Spleen (tissue), 7 donors: ENCODE data around the gene LRRC15.

Experiments
- POLR2A ChIP-seq, 3 donors: fragments of 450-650 bp; IDR thresholded peaks; one replicate each; pipeline ENCODE4 v1.5.1; 2017; ENCODE audit warnings: antibody characterized with exemption in 3 of 3, mild to moderate bottlenecking in 1 of 3
- POLR2AphosphoS5 ChIP-seq, 3 donors: sonication (generic); formaldehyde crosslinking; IDR thresholded peaks; one replicate each; pipeline ENCODE4 v1.5.1; 2017; ENCODE audit warnings: antibody characterized with exemption in 3 of 3
- TF ChIP-seq, protein P1 (sequence below), 11 experiments: fragments of 200-600 bp in 7 of 11; fragments of 450-650 bp in 4 of 11; sonication (generic) in 4 of 11; IDR thresholded peaks in 8 of 11; conservative IDR thresholded peaks in 3 of 11; 1 replicate in 7 of 11; 2 replicates in 4 of 11; pipeline versions ENCODE4 v1.4.0 to v1.8.0; 2016 to 2021; ENCODE audit warnings: antibody characterized with exemption in 11 of 11, inconsistent platforms in 4 of 11, mild to moderate bottlenecking in 1 of 11
- donor health status: DM: no; HTN: no; CAD: no; lungs with moderate emphysema.
- donor health status: DM: no; HTN: no; CAD: no.
- donor health status: DM: no; HTN: no; CAD: no.

DNA sequence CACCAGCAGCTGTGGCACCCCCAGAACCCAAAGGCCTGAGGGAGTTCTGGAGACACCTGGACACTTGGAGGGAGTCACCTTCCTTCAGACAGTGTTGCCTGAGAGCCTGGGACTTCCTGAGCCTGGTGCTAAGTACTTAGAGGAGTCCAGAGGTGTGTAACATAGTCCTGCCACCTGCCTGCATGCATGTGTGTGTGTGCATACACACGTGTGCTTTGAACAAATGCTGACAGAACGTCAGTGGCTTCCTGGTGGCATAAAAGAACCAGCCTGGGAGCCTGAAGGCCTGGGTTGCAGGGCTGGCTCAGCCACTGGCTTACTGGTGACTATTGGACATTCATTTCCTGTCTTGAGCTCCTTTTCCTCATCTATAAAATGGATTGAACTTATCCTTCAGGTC lies 15.2 kb downstream of the LRRC15 start:
- TF ChIP-seq POLR2A (IDR thresholded peaks at IDR 0.05) (no peak), POLR2AphosphoS5 (IDR thresholded peaks at IDR 0.05) (no peak)
- TF ChIP-seq, protein P1, sequence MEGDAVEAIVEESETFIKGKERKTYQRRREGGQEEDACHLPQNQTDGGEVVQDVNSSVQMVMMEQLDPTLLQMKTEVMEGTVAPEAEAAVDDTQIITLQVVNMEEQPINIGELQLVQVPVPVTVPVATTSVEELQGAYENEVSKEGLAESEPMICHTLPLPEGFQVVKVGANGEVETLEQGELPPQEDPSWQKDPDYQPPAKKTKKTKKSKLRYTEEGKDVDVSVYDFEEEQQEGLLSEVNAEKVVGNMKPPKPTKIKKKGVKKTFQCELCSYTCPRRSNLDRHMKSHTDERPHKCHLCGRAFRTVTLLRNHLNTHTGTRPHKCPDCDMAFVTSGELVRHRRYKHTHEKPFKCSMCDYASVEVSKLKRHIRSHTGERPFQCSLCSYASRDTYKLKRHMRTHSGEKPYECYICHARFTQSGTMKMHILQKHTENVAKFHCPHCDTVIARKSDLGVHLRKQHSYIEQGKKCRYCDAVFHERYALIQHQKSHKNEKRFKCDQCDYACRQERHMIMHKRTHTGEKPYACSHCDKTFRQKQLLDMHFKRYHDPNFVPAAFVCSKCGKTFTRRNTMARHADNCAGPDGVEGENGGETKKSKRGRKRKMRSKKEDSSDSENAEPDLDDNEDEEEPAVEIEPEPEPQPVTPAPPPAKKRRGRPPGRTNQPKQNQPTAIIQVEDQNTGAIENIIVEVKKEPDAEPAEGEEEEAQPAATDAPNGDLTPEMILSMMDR (IDR thresholded peaks at IDR 0.05 in 8 of 11, conservative IDR thresholded peaks at IDR 0.05 in 3 of 11) = no peak
